Measurements from ENCODE around the gene ARID3A. TPM values are rescaled to one million over a fixed set of nuclear protein-coding genes. Genes with fewer than 3 reads are reported as not detected.

ARID3A gene
- total RNA-seq, 1 experiment from 2014 or later, result 0.85 TPM

DNA sequence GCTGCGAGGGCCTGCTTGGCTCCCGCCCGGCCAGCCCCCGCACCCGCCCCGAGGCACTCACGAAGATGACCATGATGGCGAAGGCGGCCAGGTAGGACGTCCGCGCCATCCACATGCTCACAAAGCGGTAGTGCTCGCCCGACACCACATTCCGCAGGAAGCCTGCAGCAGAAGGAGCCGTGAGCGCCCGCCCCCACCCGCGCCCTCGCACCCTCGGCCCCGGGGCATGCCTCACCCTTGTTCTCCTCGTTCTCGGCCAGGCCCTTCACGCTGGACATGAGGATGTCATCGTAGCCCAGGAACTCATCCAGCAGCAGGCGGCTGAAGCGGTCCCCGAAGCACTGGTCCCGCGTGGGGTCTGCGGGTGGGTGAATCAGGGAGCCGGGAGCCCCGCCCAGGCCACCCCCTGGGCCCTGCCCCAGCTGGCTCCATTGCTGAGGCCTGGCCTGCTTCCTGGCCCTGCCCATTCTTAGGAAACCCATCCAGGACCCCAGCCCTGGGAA lies 86.0 kb downstream of the ARID3A start:
- TF ChIP-seq, protein P1, sequence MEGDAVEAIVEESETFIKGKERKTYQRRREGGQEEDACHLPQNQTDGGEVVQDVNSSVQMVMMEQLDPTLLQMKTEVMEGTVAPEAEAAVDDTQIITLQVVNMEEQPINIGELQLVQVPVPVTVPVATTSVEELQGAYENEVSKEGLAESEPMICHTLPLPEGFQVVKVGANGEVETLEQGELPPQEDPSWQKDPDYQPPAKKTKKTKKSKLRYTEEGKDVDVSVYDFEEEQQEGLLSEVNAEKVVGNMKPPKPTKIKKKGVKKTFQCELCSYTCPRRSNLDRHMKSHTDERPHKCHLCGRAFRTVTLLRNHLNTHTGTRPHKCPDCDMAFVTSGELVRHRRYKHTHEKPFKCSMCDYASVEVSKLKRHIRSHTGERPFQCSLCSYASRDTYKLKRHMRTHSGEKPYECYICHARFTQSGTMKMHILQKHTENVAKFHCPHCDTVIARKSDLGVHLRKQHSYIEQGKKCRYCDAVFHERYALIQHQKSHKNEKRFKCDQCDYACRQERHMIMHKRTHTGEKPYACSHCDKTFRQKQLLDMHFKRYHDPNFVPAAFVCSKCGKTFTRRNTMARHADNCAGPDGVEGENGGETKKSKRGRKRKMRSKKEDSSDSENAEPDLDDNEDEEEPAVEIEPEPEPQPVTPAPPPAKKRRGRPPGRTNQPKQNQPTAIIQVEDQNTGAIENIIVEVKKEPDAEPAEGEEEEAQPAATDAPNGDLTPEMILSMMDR (IDR thresholded peaks at IDR 0.05; ENCODE audit: unreplicated experiment), result no peak
- intact Hi-C loops (cut with micrococcal nuclease; ENCODE audit: unreplicated experiment), result no loop called here
- no peak for DNase-seq
- Mint-ChIP-seq H3K27me3 (ENCODE audit: unreplicated experiment) (no peaks in the 10 kb centered on the region), H3K27ac (ENCODE audit: unreplicated experiment) (no peak overlapping the region), H3K36me3 (ENCODE audit: insufficient read depth, unreplicated experiment) (peaks cover 30% of the 10 kb centered on the region), H3K9me3 (ENCODE audit: low read depth, unreplicated experiment) (no peaks in the 10 kb centered on the region), H3K4me1 (ENCODE audit: low read depth, unreplicated experiment) (peaks cover 6% of the 10 kb centered on the region), H3K4me3 (ENCODE audit: low read depth, unreplicated experiment) (no peak overlapping the region)
- no TSS peak for BruUV-seq (replicated peaks)
- CTCF ChIA-PET, result no interaction called here

DNA sequence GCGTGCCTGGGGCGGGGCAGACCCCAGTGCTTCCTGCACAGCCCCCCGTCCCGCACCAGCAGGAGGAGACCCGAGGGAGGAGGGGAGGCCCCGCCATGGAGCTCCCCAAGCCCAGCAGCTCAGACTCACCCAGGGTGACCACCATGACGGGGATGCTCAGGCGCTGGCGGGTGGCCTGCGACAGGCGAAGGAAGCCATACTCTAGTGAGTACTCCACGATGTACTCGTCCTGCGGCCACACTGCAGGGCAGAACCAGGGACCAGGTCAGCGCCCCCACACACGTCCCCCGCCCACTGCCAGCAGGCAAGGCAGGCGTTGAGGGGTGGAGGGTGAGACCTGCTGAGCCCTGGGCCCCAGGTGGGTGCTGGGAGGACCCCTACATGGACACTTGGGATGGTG lies 86.5 kb downstream of the ARID3A start:
- intact Hi-C loops (cut with micrococcal nuclease; ENCODE audit: unreplicated experiment), result no loop called here
- Mint-ChIP-seq H3K27me3 (ENCODE audit: unreplicated experiment) (no peaks in the 10 kb centered on the region), H3K4me3 (ENCODE audit: low read depth, unreplicated experiment) (no peak overlapping the region), H3K9me3 (ENCODE audit: low read depth, unreplicated experiment) (no peaks in the 10 kb centered on the region), H3K36me3 (ENCODE audit: insufficient read depth, unreplicated experiment) (peaks cover 30% of the 10 kb centered on the region), H3K4me1 (ENCODE audit: low read depth, unreplicated experiment) (peaks cover 10% of the 10 kb centered on the region), H3K27ac (ENCODE audit: unreplicated experiment) (no peak overlapping the region)
- BruUV-seq (replicated peaks), result no TSS peak
- CTCF ChIA-PET, result no interaction called here
- DNase-seq, result no peak
- TF ChIP-seq, protein P1 (IDR thresholded peaks at IDR 0.05; ENCODE audit: unreplicated experiment), result no peak

DNA sequence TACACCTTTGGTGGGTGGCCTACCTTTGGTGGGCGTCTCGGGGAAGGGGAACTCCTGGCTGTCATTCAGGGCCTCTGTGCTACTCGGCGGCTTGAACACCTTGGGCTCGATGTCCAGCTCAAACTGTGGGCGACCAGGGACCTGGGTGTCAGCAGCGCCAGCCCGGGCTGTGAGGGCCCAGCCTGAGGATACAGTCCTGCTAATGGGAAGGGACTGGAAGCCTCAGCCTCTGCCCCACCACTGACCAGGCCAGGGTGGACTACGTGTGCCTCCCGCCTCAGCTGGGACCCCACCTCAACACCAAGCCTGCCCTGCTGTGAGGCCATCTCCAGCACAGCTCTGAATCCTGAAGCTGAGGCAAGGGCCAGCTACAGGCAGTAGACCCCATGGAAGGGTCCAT lies 87.4 kb downstream of the ARID3A start:
- BruUV-seq (replicated peaks), result no TSS peak
- Mint-ChIP-seq H3K36me3 (ENCODE audit: insufficient read depth, unreplicated experiment) (peaks cover 33% of the 10 kb centered on the region), H3K9me3 (ENCODE audit: low read depth, unreplicated experiment) (no peaks in the 10 kb centered on the region), H3K4me3 (ENCODE audit: low read depth, unreplicated experiment) (no peak overlapping the region), H3K27ac (ENCODE audit: unreplicated experiment) (no peak overlapping the region), H3K27me3 (ENCODE audit: unreplicated experiment) (no peaks in the 10 kb centered on the region), H3K4me1 (ENCODE audit: low read depth, unreplicated experiment) (peaks cover 19% of the 10 kb centered on the region)
- CTCF ChIA-PET, result no interaction called here
- intact Hi-C loops (cut with micrococcal nuclease; ENCODE audit: unreplicated experiment), result no loop called here
- no peak for DNase-seq
- TF ChIP-seq, protein P1 (IDR thresholded peaks at IDR 0.05; ENCODE audit: unreplicated experiment), result no peak

DNA sequence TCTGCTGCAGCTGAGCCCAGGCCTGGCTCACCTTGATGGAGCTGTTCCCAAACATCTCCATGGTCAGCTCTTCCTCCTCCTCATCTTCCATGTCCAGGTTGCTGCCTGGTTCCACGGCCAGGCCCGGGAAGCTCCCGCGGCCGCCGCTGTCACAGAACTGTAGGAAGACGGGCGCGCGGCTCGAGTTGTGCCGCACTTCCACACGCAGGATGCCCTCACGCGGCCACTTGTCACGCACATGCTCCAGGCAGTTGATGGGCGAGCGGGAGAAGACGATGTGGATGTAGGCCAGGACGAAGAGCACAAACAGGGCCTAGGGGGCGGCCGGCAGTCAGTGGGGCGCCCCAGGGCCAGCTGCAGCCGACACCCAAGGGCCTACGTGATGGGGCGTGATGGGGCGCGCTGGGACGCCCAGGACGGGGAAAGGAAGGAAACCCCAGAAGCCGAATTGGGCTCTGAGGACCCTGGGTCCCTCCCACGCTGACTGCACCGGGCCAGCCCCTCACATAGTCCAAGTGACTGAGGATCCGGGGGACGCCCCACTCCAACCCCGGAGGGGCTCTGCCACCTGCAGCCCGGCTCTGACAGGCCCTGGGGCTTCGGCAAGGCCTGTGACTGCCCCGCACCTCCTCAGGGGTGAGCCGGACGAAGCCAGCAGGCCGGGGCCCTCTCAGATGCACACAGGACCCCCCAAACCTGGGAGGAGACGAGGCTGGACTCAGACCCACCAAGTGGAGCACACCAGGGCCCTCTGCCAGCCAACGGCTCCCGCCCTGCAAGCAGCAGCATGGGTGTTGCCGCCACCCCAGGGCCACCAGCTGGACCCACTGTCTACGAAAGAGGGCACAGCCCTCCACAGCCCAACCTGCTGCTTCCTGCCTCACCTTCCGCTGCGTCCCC lies 88.6 kb downstream of the ARID3A start:
- no peak overlapping the region for H3K27ac Mint-ChIP-seq (ENCODE audit: unreplicated experiment)
- no peak for DNase-seq
- CTCF ChIA-PET, result no interaction called here
- intact Hi-C loops (cut with micrococcal nuclease; ENCODE audit: unreplicated experiment), result no loop called here
- BruUV-seq (replicated peaks), result no TSS peak
- H3K36me3 Mint-ChIP-seq (ENCODE audit: insufficient read depth, unreplicated experiment), result peaks cover 40% of the 10 kb centered on the region
- no peaks in the 10 kb centered on the region for H3K9me3 Mint-ChIP-seq (ENCODE audit: low read depth, unreplicated experiment)
- peaks cover 20% of the 10 kb centered on the region for H3K4me1 Mint-ChIP-seq (ENCODE audit: low read depth, unreplicated experiment)
- H3K27me3 Mint-ChIP-seq (ENCODE audit: unreplicated experiment), result no peaks in the 10 kb centered on the region
- H3K4me3 Mint-ChIP-seq (ENCODE audit: low read depth, unreplicated experiment), result no peak overlapping the region
- TF ChIP-seq, protein P1 (IDR thresholded peaks at IDR 0.05; ENCODE audit: unreplicated experiment), result no peak

Data from Calu3 (cell line).